SHP77 (cell line): ENCODE results near the gene MDFIC2.
"Not testable (repeated sequence)": the region's sequence is repeated elsewhere in the genome, so short reads cannot be mapped to it uniquely, and the experiment has no call there.

Experiments used
- DNase-seq, 2 experiments: peaks; one replicate each; lab custom pipeline; 2025; lab: John Stamatoyannopoulos, UW

Gene MDFIC2

DNA sequence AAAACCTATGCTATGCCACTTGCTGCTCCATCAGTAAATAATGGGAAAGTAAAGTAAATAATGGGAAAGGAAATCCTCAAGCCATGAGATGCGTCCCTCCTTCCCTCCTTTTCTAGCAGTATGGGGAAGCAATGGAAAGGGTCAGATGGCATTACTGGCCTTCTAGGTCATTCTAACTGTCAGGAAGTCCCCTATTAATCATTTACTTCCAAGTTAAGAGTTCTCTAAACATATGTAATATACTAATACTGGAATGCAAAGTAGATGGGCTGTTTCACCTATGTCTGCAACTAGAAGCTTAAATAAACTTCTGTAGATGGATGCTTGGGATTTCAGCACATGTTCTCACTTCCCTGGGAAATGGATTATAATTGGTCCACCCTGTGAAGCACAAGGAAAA is 55.9 kb downstream of the MDFIC2 start:
- DNase-seq: no peak

DNA sequence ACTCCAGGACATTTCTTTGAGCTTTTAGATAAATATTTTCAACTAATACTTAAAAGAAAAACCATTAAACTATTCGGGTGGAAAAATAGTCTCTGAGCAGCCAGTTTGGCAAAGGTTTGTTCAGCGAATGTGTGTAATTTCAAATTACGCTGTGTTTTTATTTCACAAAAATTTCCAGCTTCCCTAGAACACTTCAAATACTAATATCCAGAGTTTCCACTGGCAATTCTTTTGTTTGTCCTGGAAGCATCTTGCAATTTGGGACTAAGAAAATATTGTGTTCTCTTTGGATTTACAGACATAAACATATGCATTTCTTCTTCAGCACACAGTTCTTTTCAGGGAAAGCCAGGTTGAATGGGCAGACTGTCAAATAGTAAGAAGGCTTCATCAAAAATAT is 61.9 kb downstream of the MDFIC2 start:
- no peak for DNase-seq

DNA sequence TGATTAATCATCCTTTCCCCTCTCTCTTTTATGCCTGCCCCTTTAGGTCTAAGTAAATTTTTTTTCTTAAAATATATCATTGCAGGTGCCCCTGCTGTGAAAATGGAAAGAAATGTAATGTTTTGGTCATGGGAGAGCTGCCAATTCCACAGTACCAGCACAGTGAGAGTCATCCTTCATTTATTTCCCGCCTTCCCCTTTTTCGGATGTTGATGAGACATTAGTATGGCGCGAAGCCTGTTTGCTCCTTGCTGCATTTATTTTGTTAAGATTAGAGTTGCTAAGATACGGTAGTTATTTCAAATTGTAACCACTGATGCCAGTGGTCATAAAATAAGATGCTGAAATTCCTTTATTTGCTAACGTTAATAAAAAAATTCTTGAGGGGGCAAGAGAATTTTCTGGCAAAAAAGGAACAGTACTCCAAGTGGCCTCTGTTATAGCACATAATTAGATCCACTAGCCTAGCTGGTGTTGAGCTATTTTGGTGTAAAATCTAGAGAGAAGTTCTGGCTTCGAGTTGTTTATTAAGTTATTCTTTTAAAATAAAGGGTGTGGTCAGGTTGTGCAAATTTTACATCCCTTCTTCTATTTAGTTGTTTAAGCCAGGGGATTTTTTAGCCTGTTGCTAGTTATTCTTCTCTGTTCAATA is 62.8 kb downstream of the MDFIC2 start:
- no peak for DNase-seq

DNA sequence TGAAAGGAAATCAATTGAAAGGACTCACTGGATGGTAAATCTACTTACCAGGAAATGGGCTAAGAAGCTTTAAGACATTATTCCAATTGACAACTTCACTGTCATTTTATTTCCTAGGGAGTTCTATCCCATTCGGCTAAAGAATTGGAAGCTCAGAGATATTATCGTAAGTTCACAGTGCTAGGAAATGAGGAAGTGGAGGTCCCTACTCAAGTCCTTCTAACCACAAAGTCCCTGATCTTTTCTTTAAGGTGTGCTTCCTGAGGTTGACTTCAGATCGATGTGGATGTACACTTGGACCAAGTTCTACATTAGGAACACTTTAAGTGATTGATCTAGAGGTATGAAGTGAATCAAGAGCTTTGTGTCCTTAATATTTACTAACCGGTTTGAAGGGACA is 63.6 kb downstream of the MDFIC2 start:
- no peak for DNase-seq

DNA sequence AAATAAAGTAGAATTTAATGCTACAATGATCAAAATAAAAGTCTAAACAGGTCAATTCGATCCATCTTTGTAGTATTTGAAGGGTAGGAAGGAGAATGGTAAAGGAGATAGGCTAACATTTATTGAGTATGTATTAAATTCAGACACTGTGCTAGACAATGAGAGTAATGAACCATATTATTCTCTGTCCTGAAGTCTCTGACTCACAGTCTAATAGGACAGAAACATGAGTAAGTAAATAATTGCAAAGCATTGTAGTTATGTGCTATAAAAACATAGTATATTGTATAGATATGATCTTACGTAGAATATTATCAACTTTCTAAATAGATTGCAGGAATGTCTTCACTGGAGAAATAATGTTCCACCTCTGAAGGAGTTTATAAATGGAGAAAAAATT is 64.5 kb downstream of the MDFIC2 start:
- no peak for DNase-seq

DNA sequence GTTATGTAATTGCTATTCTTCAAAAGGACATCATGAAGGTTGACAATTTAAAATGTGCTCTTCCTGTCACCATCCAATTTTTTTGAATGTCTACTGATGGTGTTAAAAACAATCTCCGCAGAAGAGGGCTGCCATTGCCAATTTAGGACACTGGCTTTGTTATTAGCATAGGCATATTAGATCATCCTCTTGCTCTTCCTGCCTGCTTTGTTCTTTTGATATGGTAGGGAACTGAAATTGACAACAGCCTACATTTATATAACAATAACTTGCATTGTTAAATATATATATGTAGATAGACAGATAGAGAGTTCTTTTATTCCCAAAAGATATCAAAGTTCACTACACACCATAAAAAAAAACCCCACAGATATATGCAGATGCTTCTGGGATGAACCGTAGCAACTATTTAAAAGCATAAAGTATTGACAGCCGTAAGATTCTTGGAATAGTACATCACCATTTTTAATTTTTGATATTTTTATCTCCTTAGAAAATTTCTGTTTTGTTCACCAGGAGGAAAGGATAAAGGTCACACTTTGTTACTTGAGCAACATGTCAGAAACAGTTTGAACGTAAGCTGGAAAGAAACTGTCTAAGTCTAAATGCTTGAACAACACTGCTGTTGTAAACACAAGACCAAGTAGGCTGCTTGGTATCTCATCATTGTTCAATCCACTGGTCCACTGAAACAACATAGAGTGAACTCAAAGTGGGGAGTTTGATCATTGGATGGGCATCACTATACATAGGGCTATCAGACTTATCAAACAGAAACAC is 66.5 kb downstream of the MDFIC2 start:
- no peak for DNase-seq

DNA sequence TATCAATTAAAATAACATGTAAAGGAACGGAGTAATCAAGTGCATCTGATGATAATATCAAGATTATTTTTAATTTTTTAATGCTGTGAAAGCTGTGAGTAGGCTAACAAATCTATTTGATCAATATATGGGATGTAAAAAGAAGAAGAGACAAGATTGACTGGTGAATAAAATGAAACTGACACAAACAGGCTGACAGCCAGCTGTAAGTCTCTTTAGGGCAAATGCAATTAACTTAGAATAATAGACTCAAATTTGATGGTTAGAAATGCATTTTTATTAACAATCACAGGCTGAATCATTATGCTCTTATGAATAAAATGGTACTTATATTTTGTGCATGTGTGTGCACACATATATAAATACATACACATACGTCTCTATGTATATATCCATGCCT is 68.0 kb downstream of the MDFIC2 start:
- DNase-seq: no peak

DNA sequence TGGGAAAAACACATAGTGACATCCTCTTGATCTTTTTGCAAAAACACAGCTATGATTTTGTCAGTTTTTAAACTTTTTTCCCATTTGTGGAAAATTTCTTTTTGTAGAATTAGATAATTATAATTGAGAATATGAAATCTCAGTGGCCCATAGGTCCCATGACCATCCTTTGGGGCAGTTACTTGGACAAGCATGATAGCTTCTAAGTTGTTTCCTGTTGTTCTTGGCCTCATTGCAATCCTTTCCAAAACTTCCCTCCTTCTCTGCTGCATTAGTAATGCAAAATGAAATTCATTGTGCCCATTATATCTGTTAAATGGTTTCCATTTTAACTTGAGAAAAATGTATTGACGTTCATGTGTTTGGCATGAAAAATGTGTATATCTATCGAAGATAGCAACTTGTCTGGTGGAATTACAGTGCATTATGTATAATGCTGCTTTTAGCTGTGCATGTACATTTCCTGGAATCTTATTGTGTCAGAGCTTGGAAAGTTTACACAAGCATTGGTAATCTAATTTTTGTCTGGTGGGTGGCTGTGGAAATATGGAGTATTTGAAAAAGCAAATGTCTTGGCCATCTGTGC is 70.0 kb downstream of the MDFIC2 start:
- no peak for DNase-seq

DNA sequence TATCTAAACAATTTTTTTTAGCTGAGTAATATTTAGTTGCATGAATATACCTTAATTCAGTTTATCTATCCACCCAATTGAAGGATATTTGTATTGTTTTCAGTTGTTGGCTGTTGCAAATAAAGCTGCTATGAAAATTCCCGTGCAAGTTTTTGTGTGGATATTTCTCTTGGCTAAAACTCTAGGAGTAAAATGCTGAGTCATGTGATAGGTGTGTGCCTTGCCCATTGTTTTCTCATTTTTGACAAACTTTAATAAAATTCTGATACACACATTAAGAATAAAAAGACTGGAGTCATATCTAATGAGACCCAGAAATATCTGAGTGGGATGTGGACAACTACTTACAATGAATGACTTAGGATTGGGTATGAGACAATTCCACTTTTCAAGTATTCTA is 78.6 kb downstream of the MDFIC2 start:
- no peak for DNase-seq

DNA sequence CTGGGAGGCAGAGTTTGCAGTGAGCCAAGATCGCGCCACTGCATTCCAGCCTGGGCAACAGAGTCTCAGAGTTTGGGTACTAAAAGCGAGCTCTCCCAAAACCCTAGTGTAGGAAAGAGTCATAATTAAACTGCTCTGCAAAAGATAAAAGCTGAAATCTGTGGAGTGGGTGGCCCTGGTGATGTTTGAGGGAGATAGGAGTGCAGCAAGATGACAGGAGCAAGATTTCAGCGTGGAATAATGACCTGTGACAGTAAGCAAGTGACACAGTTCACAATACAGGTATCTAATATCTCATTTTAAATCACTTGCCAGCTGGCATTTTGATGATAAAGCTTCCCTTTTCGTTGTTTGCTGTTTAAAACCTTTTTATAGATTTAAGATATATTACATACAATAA is 79.3 kb downstream of the MDFIC2 start:
- DNase-seq: no peak

DNA sequence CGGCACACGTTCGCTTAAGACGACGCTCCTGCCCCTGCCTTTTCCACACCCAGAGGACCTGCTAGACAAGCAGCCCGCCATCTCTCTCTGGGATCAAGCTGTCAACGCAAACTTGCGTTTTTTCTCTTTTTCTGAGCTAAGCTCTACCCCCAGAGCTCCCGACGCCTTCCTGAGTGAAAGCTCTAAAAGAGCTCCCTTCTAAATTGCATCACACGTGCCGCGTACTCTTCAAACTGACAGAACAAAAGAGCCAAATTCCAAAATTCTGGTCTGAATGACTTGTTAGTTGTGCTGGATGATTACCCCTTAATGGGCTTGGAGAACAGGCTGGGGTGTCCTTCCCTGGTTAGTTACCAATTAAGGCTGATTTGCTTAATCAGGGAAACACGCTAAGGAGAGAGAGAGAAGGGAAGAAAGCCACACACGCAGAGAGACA is 81.2 kb downstream of the MDFIC2 start:
- no peak for DNase-seq

DNA sequence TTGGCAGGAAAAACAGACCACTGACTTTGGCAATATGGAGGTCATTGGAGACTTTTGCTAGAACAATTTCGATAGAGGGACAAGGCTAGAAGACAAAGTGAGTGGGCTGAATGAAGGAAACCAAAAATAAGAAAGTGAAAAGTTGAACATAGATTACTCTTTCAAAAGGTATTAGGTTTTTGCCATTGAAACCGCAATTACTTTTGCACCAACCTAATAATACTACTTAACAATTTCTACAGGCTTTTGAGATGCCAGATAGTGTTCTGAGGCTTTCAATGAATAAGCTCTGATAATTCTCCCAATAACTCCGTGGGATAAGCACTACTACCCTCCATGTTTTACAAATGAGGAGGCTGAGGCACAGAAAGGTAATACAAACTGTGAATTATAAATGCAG is 85.0 kb downstream of the MDFIC2 start:
- no peak for DNase-seq

DNA sequence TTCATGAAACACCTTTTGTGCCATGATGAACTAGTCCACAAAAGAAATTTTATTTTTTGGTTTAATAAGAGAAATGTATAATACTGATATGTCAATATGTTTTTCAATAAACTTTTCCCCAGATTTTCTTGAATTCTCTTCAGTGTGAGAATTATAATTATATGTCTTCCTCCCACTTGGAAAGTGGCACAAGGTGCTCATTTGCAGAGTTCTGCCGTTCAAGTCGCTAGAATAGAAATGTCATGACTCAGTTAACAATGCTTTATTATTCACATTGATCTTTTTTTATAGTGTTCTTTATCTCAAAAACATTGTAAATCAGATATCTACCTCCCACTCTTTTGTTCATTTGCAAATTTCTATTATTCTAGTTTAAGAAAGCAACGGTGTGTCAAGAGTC is 87.3 kb downstream of the MDFIC2 start:
- no peak for DNase-seq

DNA sequence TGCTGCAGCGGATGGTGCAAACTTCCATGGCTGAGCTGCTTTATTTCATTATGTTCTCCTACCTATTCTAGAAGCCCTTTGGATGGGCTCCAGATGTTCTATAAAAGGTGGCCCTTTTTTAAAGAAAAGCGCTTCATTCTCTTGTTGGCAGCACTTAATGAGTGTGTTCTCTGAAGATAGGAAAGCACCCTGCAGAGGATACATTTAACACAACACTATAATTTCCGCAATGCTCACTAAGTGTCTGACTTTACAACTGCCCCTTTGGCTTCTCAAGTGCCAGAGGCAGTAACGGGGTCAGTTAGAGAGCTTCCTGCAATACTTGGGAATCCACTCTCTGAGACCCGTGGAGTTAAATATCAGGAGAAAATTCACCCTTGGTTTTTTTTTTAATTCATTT is 88.1 kb downstream of the MDFIC2 start:
- no peak for DNase-seq

DNA sequence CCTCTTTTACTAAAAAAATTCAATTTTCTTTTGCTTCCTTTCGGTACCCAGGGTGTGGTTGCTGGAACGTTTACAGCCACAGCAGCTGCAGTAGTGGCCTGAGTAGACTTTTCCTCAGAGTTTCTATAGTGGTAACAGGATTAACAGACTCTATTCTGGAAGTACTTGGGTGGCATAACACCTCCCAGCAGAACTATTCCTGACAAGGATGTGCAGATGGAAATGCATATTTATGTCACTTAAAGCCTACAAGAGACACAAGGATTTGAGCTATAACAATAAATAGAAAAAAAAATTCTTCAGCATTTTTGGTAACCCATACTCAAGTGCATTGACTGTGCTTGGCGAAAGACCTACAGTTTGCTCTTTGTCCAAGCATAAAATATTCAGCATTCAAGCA is 94.0 kb downstream of the MDFIC2 start:
- DNase-seq: no peak

DNA sequence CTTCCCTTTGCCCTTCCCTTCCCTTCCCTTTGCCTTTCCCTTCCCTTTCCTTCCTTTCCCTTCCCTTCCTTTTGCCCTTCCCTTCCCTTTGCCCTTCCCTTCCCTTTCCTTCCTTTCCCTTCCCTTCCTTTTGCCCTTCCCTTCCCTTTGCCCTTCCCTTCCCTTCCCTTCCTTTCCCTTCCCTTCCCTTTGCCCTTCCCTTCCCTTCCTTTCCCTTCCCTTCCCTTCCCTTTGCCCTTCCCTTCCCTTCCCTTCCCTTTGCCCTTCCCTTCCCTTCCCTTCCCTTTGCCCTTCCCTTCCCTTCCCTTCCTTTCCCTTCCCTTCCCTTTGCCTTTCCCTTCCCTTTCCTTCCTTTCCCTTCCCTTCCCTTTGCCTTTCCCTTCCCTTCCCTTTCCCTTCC is 101.2 kb downstream of the MDFIC2 start:
- DNase-seq: not testable (repeated sequence)

DNA sequence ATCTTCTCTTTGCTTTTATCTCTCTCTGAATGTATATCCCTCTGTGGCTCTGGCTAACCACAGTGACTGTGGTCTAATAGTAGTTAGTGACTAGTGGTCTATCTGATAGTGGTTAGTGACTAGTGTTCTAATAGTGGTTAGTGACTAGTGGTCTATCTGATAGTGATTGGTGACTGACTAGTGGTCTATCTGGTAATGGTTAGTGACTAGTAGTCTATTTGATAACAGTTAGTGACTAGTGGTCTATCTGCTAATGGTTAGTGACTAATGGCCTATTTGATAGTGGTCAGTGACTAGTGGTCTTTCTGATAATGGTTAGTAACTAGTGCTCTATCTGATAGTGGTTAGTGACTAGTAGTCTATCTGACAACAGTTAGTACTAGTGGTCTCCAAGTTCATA is 110.5 kb downstream of the MDFIC2 start:
- no peak for DNase-seq

DNA sequence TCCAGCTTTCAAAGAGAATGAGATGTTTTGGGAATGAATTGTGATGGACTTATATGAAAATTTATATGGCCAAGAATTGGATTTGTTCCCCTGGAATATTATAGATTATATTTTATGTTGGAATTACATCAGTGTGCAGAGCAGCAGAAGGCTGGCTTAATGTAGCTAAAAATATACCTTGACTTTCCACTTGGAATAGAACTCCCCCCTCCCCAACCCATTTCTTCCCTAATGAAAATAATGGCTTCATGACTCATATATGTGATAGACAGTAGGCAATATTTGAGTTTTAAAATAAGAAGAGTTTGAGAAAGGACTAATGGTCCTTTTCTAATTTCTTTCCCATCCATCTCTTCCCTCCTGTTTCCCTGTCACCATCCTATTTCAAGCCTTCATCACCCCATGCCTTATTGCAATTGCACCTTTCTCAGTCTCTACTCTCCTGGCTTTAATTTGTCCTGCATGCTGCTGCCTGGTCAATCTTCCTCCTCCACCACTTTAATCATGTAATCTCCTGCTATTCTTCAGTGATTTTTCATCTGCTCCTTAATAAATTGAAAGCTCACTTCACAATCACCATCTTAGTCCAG is 122.5 kb downstream of the MDFIC2 start:
- DNase-seq: no peak

DNA sequence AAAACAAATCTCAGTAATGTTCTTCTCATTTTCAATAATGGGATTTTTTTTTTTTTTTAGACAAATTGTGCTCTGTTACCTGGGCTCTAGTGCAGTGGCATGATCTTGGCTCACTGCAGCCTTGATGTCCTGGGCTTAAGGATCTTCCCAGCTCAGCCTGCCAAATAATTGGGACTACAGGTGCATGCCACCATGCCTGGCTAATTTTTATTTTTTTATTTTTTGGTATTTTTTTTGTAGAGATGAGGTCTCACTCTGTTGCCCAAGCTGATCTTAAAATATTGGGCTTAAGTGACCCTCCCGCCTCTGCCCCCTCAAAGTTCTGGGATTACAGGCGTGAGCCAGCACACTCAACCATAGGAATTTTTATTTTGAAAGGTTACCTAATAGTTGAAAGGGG is 126.2 kb downstream of the MDFIC2 start:
- DNase-seq: no peak

DNA sequence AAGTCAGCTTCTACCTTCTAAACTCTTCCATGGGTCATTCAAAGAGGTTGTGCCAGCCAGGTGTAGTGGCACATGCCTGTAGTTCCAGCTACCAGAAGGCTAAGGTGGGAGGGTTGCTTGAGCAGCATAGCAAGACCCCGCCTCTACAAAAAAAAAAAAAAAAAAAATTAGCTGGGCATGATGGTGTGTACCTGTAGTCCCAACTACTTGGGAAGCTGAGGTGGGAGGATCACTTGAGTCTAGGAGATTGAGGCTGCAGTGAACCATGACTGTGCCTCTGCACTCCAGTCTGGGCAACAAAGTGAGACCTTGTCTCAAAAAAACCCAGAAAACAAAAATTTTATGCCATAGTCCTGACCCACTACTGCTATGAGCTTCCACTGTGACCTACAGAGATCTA is 126.8 kb downstream of the MDFIC2 start:
- DNase-seq: no peak

DNA sequence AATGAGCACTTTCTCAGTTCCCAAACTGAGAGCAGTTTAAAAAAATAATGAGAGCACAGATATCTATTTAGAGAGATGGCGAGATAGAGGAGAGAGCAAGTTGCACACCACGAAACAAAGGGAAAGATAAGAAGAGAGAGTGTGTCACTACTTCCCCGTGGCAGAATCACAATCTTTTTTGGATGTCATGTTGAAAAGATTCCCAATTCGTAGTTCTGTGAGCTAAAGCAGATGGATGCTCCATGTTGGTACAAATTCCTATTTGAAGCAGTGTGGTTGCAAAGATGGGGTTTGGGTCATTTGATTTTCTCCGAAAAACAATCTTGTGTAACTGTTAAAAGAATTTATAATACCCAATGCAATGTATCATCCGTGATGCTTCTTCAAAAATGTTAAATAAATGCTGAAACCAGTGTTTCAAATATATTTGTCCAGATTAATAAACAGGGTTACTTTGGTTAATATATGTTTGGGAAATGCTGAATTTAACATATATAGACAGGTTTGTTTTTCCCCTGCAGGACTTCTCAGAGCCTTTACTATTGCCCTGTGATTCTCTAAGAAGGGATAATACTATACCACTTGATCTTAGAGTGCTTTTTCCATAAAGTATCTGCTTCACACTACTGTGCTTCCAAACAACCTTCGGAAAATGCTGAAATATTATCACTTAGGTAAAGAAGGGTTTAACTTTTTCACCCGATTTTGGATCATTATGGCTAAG is 128.5 kb downstream of the MDFIC2 start:
- DNase-seq: no peak

DNA sequence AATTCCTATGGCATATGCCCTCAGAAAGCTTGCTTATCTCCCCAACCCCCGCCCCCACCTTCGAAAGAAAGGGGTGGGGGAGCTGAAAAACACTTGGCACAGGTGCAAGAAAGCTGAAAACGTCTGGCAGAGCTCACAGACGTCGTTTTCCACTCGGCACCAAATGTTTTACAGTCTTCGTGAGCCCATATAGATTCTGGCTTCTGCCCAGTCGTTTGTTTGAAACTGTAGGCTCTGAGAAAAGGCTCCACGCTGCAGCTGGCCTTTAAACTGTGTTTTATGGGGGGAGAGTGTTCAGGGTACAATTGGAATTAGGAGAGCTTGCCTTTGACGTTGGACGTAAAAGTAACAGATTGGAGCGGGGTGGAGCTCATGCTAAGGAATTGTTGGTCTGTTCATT is 130.3 kb downstream of the MDFIC2 start:
- DNase-seq: no peak
